Measurements from ENCODE around the gene UBN1.

Gene UBN1

DNA sequence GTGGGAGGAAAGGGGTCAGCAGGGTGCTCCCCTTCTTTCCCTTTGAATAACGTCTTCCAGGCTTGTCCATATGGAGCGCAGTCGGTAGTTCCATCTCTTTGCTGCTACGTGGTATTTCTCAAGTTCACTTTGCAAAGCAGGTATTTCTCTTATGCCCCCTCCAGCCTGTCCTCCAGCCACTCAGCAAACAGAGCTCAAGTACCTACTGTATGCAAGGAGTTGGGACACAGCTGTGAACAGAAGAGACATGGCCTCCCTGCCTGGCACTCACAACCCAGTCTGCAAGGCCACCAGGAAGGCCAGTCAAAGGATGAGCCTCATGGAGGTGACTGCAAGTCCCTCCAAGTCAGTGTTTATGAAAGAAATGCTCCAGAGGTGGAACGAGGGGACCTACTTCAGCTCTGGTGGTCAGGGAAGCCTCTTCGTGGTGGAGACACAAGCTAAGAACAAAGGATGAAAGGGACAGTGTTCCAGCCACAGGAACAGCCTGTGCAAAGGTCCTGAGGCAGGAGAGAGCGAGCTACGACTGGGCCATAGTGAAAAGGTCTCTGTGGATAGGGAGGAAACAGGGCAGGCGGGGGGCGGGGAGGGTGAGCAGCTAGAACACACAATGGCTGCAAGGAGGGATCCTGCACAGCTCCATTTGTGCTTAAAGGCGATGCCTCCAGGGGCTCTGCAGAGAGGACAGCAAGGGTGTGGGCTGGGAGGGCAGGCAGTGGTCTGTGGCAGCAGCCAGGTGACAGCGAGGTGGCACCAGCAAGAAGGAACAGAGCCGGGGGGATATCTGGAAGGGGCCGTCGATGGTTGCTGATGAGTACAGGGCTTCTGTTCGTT, 57.0 kb downstream of the UBN1 start:
- DNase-seq: no peak

DNA sequence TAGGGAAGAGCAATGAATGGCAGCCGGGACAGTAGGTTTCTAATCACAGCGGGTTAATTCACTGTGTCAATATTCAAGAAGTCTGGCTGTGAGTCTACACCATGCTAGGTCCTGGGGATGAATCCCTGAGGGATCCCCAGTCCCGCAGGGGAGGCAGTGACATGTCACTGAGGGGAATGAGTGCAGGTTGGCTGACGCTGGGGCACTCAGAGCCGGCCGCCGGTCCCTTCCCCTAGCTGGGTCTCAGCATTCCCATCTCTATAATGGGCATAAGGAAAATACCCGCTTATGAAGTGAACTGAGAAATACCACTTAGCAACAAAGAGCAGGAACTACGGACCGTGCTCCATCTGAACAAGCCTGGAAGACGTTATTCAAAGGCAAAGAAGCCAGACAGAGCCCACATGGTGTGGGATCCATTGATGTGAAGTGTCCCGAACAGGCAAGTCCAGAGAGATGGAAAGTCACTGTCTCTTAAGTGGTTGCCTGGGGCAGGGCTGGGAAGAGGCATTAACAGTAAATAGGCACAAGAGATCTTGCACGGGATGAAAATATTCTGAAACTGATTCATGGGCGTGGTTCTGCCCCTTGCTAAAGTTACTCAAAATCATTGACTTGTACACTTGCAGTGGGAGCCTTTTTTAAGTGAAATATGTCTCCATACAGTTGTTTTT, 57.8 kb downstream of the UBN1 start:
- DNase-seq: no peak

DNA sequence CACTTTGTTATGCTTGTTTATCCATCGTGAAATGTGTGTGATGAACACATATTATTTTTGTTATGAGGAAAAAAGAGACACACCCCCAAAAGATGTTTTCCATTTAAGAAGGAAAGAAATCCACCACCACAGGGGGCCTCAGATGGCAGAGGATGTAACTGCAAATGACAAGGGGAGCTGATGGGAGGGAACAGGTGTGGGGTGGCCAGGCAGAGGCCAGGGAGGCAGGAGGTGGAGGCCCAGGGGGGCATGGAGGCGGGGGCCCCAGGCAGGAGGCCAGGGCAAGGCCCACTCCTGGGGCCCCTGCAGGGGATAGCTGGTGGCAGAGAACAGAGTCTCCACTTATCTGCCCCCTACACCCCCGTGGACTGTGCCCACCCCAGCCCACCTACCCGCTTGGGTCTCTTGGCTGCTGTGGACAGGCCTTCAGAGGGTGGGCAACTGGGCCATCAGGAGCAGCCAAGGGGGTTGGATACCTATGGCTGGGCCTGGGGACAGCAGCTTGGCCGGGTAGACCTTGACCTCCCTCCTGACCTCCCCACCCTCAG, 61.6 kb downstream of the UBN1 start:
- DNase-seq: no peak

DNA sequence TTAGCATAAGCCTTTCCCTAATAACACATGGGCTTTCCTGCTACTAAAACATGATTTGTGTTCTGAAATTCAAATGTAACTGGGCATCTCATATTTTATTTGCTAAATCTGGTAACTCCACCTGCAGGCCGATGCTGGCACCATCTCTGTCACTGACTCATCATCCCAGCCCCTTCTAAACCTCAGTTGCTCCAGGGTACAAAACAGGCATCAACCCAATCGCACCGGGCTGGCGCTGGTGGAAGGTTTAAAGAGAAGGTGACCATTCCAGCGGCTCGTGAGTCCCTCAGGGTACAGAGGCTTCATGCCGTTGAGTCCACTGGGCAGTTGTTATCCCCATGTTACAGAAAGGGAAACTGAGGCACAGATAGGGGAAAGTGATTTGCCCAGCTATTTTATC, 62.5 kb downstream of the UBN1 start:
- no peak for DNase-seq

DNA sequence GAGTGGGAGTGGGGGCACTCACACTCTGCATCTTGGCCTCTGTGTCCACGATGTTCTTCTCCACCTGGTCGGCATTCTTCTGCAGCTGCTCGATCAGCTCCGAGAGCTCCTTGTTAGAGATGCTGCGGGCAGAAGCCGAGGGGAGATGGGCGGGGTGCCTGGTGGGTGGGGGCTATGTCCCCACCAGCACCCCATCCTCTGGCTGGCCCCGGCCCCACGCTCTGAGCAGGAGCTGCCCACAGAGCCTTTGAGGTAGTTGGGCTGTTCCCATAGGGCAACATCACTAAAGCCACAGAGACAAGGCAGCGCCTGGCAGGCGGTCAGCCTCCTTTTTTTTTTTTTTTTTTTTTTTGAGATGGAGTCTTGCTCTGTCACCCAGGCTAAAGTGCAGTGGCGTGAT, 63.5 kb downstream of the UBN1 start:
- no peak for DNase-seq

DNA sequence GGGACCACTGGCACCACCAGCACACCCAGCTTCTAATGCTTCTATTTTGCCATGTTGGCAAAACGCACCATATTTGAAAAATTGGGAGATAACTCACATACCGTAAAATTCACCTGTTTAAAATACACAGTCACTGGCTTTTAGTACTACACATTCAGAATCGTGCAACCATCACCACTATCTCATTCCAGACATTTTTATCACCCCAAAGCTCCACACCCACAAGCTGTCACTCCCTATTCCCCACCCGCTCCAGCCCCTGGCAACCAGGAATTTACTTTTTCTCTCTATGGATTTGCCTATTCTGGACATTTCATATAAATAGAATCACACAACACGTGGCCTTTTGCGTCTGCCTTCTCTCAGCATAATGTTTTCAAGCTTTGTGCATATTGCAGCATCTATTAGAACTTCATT, 64.7 kb downstream of the UBN1 start:
- no peak for DNase-seq

DNA sequence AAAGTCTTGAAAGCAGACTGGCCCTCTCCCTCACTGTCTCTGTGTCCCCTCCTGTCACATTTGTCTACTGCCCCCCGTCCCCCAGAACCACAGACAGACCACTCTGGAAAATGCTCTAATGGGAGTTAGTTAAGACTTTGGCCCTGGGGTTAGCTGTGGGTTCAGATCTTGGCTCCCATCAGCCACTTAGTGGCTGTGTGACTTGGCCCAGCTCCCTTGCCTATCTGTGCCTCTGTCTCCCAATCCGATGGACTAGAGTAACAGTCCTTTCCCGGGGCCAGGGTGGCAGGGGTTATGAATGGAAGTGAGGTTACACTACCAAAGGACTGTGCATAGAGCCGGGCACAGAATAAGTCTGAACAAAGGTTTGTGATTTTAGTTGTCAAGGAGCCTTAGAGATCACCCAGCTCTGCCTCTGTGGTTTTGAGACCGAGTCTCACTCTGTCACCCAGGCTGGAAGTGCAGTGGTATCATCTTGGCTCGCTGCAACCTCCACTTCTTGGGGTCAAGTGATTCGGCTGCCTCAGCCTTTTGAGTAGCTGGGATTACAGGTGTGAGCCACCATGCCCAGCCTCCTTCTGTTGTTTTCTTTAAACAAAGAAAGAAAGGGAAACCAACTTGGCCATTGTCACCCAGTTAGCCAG, 66.0 kb downstream of the UBN1 start:
- no peak for DNase-seq

DNA sequence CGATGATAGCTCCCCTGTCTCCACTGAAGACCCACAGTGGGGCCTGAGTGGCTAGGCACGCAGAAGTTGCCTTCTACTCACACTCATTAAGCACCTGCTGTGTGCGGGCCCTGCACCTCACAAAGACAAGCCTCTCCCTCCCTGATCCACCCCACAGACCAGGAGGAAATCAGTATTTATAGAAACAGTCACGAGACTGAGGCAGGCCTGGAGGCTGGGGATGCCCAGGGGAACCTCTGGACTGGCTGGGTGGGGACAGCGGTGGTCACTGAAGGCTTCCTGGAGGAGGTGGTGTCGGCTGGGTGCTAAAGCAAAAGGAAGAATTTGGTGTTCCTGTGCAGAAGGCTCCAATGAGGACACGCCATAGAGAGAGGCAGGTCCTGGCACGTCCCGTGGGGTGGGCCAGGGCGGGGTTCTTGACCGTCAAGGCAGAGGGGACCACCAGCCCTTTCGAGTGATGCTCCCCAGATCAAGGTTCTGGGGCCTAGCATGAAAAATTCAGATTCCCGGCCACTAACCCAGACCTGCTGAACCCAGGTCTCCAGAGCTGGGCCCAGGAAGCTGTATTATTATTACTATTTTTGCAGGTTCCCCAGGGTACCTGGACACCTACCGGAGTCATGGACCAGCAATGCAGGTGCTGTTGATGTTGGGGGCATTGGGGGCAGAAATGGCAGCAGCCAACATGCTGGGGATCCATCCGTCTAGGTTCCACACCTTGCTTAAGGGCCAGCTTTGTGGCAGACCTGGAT, 66.7 kb downstream of the UBN1 start:
- DNase-seq: no peak

DNA sequence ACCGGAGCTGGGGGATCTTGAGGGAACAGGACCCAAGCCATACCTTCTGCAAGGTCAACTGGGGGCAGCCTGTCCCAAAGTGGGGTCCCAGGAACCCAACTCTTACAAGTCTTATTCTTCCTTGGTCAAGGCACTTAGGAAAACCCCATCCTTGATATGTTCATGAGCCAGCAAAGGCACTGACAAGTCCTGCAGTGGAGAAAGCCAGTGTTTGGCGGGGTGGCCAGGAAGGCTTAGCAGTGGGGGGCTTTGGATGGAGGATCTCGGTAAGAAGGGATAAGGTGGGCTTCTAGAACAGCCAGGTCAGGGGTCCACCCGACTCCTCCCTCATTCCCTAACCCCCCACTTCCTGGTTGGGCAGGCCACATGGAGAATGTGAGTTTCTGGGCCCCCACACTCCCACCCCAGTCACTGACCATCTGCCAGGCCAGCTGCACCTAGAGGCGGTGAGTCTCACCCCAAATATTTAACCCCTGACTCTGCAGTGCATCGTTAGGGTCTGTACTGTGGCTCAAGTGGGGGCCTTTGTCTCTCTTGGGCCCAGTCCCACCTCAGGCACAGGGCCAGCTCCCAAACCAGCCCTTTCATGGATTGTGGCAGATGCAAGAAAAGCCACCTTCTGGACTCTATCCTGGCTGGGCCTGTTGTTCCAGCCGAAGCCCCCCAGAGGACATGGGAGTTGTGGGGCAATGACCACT, 67.4 kb downstream of the UBN1 start:
- DNase-seq: no peak

DNA sequence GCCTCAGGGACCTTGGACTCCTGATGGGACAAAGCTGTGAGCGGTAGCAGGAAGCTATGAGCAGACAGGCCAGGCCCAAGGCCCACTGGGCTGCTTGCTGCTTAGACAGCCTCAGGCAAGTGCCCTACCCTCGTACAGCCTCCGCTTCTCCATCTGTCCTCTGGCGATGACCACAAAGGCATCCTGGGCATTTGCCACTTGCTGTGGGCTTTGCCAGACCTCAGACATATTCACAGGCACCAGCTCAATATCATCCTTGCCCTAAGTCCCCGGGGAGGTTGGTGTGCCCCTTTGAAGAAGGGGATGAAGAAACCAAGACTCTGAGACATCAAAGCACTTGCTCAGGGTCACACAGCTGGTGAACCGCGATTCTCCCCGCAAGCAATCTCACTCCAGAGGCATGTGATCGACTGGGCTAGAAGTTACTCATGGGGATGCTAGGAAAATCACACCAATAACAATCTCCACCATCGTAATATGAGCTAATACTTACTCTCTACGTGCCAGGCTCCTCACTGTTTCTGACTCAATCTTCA, 68.0 kb downstream of the UBN1 start:
- DNase-seq: no peak

DNA sequence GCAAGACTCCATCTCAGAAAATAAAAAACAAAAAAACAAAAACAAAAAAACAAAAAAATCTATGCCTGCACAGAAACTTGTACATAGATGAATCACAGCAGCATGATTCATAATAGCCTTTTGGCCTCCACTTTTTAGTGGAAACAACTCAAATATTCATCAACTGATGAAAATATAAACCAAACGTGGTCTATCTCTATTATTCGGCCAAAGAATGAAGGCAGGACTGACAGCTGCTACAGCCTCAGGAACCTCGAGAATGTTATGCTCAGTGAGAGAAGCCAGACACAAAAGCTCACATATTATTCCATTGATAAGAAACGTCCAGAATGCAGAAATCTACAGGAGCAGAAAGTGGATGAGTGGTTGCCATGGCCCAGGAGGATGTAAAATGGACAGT, 69.8 kb downstream of the UBN1 start:
- DNase-seq: no peak

DNA sequence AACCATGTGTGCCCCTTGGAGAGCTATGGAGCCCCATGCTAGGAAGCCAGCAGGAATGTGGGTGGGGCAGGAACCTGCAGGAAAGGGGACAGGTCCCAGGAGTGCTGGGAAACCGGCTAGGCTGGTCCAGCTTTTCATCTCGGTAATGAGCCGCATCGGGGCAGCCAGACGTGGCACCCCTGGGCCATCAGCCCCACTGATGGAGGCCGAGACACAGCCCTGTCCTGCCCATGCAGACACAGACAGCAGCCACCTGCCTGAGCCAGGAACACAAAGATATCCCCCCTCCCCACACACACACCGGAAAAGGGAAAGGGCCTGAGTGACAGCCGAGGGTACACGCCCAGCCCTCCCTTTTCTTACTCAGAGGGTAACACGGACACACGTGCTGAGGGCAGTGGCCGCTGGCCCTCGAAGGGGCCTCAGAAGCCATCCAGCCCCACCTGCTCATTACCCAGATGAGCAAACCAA, 71.5 kb downstream of the UBN1 start:
- no peak for DNase-seq

DNA sequence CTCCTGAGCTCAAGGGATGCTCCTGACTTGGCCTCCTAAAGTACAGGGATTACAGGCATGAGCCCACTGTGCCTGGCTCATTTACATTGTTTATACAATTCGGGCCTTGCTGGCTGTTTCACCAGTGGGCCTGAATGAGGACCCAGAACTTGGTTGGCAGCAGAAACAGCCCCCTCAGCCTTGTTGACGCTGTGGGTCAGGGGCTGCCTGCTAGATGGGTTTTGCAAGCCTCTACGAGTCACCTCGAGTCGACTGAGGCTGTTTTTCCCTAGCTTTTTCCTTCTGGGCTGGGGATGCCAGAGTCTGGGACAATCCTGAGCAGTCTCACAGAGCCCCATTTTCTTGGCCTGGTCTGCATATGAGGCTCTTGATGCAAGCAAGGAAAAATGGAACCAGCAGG, 73.5 kb downstream of the UBN1 start:
- no peak for DNase-seq

DNA sequence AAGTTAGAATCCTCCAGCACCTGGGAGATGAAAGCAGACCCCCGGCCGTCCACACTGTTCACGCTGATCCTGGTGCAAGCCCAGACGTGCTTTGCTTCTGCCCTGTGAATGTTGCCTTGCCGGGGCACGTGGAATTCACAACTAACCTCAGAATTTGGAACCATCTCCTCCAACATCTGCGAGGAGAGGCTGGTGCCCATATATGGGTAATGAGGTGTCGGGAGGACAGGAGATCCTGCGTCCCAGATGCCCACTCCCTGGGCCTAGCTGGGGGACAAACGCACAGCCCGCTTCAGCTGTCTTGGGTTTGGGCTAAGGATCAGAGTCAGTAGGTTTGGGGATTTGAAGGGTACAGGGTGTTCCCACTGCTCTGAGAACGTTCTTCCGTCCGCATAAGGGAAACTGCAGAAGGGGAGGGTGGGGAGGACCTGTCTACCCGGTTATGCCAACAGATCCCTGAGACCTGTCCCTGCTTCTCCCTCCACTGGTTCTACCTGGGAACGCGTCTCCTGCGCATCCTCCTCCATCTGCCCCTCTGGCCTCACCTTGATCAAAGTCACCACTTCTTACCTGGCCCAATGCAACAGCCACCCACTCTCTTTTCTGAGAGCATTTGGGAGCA, 75.6 kb downstream of the UBN1 start:
- no peak for DNase-seq

DNA sequence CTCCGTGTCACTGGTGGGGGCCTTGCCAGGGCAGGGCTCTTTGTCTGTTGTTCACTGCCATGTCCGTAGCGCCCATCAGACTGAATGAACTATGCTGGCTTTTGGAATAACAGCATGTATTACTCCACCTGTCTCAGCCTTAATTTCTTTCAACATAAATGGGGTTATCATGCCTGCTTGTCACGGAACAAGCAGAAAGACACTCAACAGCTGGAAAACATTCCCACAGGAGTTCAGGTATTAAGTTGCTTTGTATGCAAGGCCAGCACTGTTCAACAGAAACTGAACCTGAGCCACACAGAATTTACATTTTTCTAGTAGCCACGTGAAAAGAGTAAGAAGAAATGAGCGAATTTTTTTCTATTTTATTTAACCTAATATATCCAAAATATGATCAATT, 76.6 kb downstream of the UBN1 start:
- DNase-seq: no peak

DNA sequence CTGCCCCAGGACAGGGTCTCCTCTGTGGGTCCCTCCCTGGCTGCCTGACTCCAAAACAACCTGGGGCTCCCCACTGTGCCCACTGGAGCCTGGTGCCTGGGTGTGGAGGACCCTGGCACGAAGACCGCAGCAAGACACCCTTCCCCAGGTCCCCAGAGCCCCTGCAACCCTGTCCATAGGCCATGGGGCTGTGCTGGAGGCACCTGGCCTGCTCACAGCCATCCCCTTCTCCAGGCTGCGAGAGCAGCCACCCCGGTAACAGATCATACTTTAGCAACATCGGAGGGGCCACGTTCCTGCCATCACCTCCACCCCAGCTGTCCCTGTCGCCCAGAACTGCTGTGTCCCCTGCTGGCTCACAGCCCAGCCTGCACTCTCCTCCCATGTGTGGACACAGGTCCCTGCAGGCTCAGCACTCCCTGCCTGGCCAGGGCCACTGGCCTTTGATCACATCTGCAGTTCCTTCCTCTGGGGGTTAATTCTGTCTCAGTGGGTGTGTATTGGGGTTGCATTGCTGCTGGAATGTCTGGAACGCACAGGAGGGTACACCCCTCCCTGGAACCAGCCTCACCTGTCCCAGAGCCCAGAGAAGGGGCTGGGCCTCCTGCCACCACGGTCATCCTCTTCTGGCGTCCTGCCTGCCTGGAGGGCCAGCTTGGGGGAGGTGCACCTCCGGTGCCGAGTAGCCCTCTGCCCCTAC, 77.5 kb downstream of the UBN1 start:
- DNase-seq: no peak

DNA sequence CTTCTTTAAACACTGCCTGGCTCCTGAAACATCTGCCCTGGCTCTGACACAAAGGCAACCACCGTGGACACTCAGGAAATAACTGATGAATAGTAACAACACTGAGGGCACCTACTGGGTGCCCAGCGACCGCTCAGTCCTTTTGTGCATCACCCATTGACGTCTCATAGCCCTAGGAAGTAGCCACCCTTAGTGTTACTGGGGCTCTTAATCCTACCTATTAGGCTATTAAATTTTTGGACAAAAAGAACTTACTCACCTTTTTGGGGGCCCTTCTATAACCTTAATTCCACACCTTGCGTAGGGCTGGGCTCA, 78.0 kb downstream of the UBN1 start:
- DNase-seq: no peak

DNA sequence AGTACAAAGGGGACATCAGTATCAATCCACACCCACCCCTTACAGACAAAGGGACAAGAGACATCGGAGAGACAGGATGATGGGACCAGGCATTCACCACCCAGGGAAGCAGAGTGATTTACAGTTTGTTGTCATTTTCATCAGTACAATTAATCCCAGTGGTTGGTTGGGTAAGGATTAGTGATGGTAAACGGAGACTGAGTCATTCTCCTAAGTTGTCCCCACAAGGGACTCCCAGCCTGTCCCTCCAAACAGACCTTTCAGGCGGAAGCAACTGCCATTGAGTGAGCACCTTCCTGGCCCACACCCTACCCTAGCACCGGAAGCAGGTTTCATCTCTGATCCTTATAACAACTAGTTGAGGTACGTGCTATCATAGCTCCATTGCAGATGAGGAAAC, 78.5 kb downstream of the UBN1 start:
- no peak for DNase-seq

DNA sequence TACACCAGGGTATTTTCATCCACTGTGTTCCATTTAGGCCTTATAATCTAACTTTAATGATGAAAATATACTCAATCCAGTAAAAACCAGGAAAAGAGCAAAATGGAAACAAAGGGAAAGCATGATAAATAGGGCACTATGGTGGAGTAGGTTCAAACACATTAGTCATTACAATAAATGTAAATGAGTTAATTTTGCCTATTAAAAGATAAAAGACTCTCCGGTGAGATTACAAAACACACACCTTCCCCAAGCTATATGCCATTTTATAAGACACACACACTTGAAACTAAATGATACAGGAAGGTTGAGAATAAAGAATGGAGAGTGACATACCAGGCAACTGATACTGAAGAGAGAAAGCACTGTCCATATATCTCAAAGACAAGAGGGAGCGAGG, 79.6 kb downstream of the UBN1 start:
- DNase-seq: no peak

DNA sequence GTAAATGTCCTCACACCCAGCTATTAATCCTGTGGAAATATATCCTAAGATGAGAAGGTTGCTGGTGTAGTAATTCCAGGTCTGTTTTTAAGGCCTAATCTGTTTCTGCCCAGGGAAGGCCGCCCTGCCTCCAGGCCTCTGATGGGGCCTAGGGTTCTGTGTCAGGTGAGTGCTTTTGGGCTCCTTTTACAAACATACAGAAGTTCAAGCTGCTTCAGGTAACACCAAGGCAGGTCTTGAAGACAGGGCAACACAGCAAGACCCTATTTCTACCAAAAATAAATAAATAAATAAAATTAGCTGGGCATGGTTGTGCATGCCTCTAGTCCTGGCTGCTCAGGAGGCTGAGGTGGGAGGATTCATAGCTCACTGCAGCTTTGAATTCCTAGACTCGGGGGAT, 80.4 kb downstream of the UBN1 start:
- DNase-seq: no peak
